GM21619 (cell line): Measurements from ENCODE around the gene GSDMA.

Experiments
- ATAC-seq: cut with Tn5 transposase; IDR thresholded peaks from one replicate; pipeline ENCODE4 v1.9.1; 2021; ENCODE audit not compliant: unreplicated experiment

The GSDMA gene, protein sequence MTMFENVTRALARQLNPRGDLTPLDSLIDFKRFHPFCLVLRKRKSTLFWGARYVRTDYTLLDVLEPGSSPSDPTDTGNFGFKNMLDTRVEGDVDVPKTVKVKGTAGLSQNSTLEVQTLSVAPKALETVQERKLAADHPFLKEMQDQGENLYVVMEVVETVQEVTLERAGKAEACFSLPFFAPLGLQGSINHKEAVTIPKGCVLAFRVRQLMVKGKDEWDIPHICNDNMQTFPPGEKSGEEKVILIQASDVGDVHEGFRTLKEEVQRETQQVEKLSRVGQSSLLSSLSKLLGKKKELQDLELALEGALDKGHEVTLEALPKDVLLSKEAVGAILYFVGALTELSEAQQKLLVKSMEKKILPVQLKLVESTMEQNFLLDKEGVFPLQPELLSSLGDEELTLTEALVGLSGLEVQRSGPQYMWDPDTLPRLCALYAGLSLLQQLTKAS

DNA sequence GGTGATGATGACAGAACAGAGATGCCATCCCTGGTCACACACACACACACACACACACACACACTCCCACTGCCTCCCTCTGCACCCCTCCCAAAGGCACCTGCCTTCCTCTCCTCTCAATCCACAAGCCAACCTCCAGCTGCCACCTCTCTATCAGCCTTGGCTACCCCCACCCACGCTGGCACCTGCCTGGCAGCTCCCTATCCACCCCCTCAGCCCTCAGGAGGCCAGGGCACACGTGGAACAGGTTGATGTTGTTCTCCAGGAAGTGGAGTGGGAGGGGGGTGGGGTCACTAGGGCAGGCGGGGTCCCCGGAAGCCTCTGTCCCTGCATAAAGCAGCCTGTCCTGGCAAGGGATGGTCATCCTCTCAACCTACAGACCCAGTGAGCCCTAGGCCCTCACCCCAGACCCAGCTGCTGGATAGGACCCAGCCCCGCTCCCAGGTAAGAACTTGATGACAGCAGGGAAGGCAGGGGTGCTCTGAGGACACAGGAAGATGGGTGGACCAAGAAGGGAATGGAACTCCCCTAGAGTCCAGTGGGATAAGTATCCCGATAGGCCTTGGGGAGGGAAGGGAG, at the start of gene GSDMA:
Gene GSDMA, plus strand, starts transcription at position 363 of the 579 bp plus-strand sequence. CDS start 2,684 bp downstream, outside the sequence.
- no peak for ATAC-seq

DNA sequence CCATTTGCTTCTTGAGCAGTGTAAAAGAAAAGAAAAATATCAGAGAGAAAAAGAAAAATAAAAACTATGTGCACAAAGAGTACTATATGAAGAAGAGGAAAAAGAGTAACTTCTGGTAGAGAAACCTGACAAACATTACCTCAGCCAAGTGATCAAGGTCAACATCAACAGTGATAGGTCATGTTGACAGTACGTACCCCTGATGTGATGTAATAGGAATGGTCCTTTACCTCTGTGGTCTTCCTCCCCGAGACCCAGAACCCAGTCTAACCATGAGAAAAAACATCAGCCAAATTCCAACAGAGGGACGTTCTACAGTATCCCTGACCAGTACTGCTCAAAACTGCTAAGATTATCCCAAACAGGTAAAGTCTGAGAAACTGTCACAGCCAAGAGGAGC, 48.8 kb upstream of the GSDMA start:
- no peak for ATAC-seq

DNA sequence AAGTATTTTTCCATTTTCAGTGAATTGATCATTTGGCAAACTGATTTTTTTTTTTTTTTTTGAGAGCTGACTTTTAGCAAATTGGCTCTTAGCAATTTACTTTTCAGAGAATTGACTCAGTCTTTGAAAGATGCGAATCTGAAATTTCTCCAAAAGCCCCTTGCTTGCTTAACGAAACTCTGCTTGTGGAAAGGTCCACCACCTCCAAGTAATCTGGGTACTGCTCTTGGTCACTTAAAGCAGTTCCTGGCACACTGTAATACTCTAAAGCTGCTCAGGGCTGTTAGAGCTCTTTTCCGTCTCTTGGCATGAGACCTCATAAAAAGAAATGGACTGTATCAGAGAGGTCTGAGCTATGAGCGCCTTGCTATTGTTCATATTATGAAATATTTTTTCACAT, 47.2 kb upstream of the GSDMA start:
- no peak for ATAC-seq

DNA sequence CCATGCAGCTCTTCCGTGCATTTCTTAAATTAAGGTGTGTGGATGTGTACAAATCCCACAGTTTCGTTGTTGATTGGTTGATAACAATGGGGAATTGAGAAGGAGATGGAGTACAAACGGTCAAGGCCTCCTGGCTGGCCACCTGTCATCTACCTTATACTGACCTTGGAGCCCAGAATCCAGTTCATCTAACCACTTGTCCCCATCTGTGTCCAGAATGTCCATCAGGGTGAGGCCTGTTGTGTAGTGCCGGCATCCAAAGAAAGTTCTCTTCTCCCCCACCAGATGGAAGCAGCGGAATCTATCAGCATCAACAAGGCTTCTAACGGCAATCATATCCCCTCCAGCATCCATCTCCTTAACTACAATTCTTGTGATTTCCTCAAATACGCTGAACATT, 45.9 kb upstream of the GSDMA start:
- no peak for ATAC-seq

DNA sequence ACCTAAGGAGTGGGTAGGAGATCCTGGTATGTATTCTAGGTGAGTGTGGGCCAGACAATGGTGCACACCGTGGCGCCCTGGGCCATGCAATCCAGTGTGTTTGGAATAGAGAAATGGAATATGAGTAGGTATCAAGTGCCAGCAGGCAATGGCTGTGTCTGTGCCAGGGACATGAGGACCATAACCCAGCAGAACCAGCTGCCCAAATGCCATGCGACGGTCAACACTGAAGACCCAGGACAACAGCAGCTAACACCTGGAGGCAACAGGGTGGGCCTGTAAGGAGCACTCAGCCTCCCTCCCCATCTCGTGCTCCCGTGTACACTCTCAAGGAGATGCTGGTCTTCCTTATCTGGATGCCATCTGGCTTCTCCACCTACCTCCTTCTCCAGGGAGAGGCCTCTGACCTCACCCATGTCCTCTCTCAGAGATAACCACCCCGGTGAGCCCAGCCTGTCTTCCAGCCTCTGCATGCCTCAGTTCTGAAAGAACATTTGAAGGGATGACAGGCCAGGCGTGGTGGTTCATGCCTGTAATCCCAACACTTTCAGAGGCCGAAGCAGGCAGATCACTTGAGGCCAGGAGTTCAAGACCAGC, 43.6 kb upstream of the GSDMA start:
- ATAC-seq = no peak

DNA sequence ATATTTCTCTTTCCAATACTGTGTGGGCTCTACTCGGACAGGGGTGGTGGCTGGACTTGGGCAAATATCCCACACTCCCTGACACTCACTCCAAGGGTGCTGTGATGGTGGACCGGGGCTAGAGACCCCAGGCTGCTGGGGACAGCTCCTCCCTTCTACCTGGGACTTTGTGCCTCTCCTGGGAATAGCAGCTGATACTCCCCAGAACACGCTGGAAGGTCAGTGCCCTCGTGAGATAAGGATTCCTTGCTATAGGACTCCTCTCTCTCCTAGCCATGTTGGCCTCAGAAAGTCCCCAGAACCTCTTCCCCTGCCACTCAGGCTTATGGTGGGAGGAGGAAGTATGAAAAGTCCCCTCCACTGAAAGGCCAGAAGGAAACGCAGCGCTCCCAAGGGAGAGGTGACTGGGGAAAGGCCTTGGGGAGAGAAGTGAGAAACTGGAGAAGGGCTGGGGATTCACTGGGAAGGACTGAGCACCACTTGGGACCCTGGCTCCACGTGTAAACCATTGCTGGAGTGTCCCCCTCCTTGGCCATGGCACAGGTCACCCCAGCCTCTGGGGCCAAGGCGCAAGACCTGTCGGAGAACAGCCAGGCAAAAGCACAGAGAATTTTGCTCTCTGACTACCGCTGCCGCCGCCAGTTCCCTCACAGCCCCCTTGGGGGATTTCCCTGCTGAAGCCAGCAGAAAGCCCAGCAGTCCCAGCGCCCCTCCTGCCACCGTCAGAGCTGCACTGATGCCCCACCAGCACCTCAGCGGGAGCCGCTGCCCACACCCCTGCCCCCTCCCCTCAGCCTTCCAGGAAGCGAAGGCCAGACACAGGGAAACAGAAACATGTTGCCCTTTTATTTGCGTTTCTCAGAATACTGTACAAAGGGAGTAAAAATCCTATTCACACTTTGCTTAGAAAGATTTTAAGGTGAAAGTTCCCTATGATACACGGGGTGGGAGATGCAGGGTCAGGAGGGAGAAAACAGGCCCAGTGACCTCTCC, 42.3 kb upstream of the GSDMA start:
- no peak for ATAC-seq

DNA sequence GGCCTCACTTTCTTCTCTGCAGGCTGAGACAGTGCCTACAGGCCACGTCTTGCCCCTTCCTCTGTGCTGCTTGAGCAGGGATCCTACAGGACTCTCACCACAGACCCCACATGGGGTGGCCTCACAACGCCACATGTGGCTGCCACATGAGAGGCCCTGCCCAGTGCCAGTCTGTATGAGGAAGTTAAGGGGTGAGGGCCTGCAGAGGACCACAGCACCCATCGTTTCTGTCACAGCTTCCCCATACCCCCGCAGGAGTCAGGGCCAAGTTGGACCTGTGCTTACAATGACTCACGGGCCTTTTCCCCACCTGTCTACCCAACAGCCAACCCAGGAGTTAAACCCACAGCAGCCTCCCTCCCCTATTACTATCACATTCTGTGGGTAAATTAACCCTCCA, 41.5 kb upstream of the GSDMA start:
- no peak for ATAC-seq

DNA sequence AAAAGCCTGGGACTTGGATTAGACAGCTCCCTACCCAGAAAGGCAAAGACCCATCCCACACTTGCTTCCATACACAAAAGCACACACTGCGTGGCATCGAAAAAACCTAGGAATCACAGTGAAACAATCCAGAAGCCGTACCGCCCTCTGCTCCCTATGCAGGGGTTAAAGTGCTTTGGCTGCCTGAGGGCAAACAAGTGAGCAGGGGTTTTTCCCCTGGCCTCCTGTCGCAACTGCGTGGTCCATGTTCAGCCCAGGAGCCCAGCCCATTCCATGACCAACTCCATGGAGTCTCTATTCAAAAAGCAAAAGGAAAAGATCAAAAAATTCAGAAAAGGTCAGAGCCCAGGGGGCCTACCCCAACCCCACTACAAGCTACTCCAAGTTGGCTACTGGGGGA, 40.8 kb upstream of the GSDMA start:
- ATAC-seq = no peak

DNA sequence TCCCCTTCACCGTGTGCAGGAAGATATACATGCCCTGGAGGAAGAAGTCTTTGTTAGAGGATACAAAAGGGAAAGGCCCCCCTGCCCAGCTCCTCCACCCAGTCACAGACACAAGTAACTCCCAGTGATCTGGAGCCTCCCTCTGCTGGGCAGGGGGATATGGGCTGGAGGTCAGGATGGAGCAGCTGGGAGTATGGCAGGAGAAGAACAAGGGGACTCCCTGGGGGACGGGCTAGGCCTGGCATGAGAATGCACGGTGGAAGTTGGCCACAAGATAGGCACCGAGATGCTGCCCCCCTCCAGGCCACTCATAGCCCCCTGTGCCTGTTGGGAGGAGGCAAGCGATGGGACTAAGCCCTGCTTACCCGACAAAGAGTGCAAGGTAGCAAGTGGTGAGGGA, 39.6 kb upstream of the GSDMA start:
- ATAC-seq = no peak

DNA sequence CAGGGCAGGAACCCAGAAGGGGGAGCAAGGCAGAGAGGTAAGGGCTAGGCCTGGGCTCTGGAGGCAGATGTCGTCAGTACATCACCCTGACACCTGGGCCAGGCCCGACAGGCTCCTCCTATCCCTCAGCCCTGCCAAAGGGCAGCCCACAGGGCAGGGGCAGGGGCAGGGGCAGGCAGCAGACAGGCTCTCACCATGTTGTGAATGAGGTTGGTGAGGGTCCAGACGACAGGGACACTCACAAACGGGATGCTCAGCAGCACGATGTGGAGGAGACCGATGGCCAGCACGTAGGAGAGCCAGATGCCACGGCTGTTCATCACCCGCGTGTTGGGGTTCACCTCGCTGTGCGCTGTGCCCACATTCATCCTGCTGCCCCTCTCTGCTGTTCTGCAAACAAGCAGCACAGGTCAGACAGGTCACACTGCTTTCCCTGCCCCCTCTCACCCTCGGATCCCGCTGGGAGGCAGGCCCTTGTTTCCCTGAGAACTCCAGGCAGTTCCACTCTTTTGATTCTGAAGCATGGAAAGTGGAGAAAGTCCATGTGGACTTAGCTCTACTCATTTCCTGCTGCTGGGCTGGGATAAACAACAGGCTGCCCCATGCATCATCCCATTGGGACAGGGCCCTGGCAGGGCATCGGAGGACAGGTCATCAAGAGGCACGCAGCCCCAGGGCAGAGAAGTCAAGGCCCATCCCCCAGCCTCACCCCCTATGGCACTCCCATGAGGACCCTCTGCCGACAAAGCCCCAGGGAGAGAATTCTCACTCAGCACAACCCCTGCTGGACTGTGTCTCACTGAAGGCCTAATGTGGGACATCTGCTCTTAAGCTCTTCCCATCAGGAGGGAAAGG, 38.7 kb upstream of the GSDMA start:
- ATAC-seq = no peak

DNA sequence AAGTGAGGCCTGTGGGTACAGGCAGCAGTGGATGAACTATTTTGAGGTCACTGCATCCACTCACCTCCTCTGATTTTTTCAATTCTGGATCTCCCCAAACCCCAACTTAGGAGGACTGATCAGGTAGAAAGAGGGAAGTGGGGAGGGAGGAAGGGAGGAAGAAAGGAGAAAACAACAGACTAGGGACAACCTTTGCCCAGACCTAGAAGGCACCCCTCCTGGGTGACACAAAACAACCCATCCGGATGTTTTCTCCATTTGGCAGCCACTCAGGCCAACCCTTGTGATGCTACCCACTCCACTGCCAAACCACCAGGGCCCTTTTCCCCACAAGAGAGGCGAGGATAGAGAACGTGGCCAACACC, 38.1 kb upstream of the GSDMA start:
- no peak for ATAC-seq

DNA sequence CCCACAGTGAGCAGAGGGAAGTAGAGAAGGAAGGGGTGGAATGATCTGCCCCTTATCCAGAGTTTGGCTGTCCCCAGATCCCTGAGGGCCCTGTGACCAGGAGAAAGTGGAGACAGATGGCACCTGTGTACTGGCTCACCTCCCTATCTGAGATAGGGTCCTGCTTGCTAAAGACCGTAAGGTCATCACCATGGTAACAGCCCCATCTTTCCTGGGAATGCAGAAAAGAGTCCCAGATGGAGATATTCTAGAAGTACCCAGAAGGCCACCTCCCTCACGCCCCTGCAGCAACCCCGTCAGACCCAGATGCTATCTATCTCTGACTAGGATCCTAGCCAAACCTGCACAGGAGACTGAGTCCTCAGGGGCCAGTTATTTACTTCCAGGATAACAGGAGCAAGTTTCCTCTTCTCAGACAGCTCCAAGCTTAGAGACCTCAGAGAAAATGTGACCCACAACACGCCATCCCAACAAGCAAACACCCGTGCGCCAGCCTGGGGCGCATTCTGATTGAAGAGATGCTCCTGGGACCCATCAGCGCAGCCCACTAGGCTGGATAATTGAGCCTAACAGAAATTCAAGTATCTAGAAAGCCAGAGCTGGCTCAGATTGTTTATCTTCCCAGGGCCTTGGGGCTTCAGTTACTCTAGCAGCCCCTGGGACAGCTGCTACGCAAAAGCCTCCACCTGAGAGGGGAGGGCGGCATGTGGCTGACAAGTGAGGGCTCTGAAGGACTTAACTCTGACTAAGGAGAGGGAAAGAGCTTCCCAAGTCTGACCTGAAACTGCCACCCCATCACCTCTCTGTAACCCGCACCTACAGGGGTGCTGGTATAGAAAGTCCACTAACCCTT, 37.3 kb upstream of the GSDMA start:
- ATAC-seq = no peak

DNA sequence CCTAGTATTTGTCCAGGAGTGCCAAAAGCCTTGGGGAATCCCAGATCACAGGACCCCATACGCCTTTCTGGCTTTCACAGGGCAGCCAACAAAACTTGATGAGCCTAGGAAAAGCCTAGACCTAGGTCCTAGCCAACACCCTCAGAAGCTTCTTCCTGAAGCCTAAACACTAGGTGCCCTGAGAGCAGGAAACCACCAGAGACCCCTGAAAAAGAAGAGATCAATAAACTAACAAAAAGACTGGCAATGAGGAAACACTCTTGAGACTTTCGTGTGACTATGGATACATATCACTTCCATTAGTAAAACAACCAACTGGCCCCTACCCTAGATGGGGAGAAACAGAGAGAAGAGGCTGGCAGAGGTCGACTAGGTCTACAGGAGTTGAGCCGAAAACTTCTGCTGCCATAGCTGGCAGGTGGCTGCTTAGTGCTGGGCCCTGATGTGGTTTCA, 36.6 kb upstream of the GSDMA start:
- no peak for ATAC-seq

DNA sequence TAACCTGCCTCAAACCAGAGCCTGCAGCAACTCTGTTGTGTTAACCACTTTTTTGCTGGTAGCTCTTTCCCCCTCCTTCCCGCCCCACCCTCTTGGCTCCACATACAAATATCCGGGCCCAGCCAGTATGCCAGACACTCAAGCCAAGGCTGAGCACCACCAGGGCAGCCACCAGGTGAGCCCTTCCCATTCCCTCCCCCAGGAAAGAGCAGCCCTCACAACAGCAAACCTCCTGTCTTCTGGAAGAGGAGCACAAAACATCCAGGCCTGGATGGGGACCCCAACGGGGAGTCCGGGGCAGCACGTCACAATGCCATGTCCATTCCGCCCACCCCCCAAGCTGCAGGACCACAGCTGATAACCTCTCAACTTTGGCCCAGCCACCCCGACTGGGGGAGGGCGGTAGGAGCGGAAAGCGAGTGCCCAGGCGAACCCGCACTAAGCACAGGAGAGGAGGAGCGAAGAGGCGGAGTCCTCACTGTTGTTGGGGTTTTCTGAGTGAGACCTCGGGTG, 36.2 kb upstream of the GSDMA start:
- no peak for ATAC-seq

DNA sequence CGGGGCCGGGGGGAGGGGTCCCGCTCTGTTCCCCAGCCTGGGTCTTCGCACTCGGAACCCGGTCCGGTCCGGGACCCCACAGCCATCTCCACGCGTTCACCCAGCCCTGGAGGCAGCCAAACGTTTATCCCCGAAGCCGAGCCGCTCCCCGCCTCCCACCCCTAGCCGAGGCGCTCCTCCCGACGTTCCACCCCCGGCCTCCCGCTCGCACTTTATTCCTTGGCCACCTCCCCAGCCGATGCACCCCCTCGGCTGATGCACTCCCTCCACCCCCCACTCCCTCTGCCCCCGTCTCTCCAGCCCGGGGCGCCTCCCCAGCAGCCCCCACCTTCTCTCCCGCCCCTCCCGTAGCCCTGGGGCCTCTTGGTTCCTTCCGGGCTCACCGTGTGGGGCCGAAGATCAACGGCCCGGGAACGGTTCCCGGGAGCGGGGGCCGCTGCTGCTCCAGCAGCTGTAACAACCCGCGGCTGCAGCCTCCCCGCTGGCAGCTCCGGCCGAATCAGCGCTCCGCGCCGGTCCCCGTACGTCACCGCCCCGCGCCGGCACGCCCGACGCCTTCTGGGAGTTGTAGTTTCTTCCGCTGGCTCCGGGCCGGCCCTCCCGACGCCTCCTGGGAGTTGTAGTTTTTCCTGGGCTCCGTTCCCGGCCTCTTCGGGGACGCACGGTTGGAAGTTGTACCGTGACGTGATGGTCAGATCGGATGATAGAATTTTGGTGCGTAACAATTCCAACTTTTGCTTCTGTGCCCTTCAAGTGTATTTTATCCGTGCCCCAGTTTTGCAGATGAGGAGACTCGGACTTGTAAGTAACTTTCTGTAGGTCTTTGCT, 35.5 kb upstream of the GSDMA start, which contains the start of the genes LRRC3C and ORMDL3:
Gene LRRC3C, plus strand, starts transcription at position 632 of the 828 bp plus-strand sequence. CDS start 13,792 bp downstream, outside the sequence.
Gene ORMDL3, minus strand, starts transcription at position 501 of the 828 bp plus-strand sequence. CDS start 3,398 bp downstream, outside the sequence.
- peak; percentile 68 for ATAC-seq

DNA sequence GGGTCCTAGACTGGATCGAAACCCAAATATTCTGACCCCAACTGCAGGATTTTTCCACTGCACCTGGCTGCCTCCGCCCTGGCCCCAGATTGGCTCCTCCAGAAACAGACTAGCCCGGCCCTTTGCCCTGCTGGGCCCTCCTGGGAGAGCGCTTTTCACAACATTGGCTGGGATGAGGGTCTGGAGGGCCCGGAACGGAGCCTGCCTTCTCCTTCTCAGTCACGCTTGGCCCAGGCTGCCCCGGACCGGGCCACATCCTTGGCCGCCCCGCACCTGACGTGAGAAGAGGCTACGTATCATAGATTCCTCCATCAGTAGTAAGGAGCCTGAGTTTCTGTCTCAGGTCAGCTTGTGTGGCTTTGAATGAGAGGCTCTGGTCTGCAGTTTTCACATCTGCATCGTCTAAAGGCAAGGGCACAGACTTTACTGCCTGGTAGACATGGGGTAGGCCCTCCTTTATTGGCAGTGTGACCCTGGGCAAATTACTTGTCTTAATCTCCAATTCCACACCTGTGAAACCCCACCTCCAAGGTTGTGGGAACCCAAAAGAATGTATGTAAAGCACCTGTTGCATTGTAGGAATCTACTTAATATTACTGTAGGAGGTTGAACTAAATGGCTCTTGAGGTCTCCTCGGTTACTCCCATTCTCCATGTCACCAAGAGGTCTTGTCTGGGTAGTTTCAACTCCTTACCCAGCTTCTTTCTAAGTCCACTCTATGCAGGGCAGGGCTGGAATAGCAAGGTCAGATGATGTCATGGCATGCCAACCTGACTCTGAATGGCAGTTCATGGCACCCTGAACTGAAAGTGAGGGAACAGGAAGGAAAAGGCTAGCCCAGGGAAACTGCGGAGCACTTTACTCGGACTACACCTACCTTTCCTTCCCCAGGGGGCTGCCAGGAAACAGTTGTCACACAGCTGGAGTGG, 34.6 kb upstream of the GSDMA start:
- peak; percentile 11 for ATAC-seq
